GM06990 (cell line): ENCODE data around the gene PBX1.

Source experiments
- DNase-seq: peaks from one replicate; pipeline ENCODE4 v3.0.0-alpha.2; 2011; ENCODE audit not compliant: insufficient read length; ENCODE audit errors: extremely low read depth
- H3K27me3 ChIP-seq: replicated peaks from 2 replicates; pipeline ENCODE4 v1.6.0; 2011; ENCODE audit warnings: low read length; ENCODE audit not compliant: control insufficient read depth, insufficient read depth
- H3K36me3 ChIP-seq: 2 replicates; pipeline ENCODE4 v1.5.1; 2011; ENCODE audit warnings: low read length; ENCODE audit not compliant: control insufficient read depth, insufficient read depth
- H3K4me3 ChIP-seq: replicated peaks from 2 replicates; pipeline ENCODE4 v1.5.1; 2011; ENCODE audit warnings: low read depth, mild to moderate bottlenecking, control low read depth, low read length
- CTCF ChIP-seq: IDR thresholded peaks from 2 replicates; pipeline ENCODE4 v1.5.1; 2011; ENCODE audit warnings: low read length, control low read depth, mild to moderate bottlenecking, inconsistent platforms; ENCODE audit not compliant: insufficient read depth, poor library complexity, severe bottlenecking

The PBX1 gene

GRCh38 chr1:164735315-164736052, 176.5 kb downstream of the PBX1 start:
- no peak for TF ChIP-seq CTCF
- DNase-seq: no peak
- H3K27me3 ChIP-seq: no peaks in the 10 kb centered on the region
- H3K36me3 ChIP-seq: no peaks in the 10 kb centered on the region
- H3K4me3 ChIP-seq: no peak overlapping the region

GRCh38 chr1:164736137-164736536, 177.2 kb downstream of the PBX1 start:
- Histone ChIP-seq H3K36me3 (no peaks in the 10 kb centered on the region), H3K4me3 (no peak overlapping the region), H3K27me3 (no peaks in the 10 kb centered on the region)
- DNase-seq: no peak
- no peak for TF ChIP-seq CTCF

- Histone ChIP-seq H3K36me3 (no peaks in the 10 kb centered on the region), H3K27me3 (no peaks in the 10 kb centered on the region), H3K4me3 (no peak overlapping the region)
- DNase-seq: no peak
- no peak for TF ChIP-seq CTCF
Measured at GRCh38 chr1:164739189-164739588, 180.2 kb downstream of the PBX1 start.

- no peaks in the 10 kb centered on the region for H3K36me3 ChIP-seq
- H3K4me3 ChIP-seq: no peak overlapping the region
- TF ChIP-seq CTCF: no peak
- DNase-seq: no peak
- no peaks in the 10 kb centered on the region for H3K27me3 ChIP-seq
Measured at GRCh38 chr1:164740000-164740526, 181.1 kb downstream of the PBX1 start.

GRCh38 chr1:164742745-164743144, 183.8 kb downstream of the PBX1 start:
- no peak for TF ChIP-seq CTCF
- H3K36me3 ChIP-seq: no peaks in the 10 kb centered on the region
- no peak for DNase-seq
- H3K27me3 ChIP-seq: no peaks in the 10 kb centered on the region
- no peak overlapping the region for H3K4me3 ChIP-seq
